Neutrophil (primary cell): ENCODE measurements around the gene KRTAP5-7.

Experiments
- H3K27ac ChIP-seq: fragments of 200-600 bp; sonication (generic); 2 replicates; pipeline ENCODE4 v1.5.1; 2016; ENCODE audit warnings: mild to moderate bottlenecking, moderate library complexity
- H3K27me3 ChIP-seq: fragments of 200-600 bp; sonication (generic); 2 replicates; pipeline ENCODE4 v1.6.0; 2016; ENCODE audit warnings: mild to moderate bottlenecking
- H3K36me3 ChIP-seq: fragments of 200-600 bp; sonication (generic); 2 replicates; pipeline ENCODE4 v1.5.1; 2017
- H3K4me1 ChIP-seq, 2 experiments: fragments of 200-600 bp in 1 of 2; sonication (generic) in 1 of 2; 1 replicate in 1 of 2; 2 replicates in 1 of 2; pipeline versions ENCODE4 v1.5.1 to v1.6.1; 2013 to 2016; ENCODE audit warnings: low read depth in 1 of 2, low read length in 1 of 2, mild to moderate bottlenecking in 1 of 2, moderate library complexity in 1 of 2; ENCODE audit not compliant: control insufficient read depth in 1 of 2, insufficient read depth in 1 of 2
- H3K4me3 ChIP-seq, 2 experiments: fragments of 200-600 bp in 1 of 2; sonication (generic) in 1 of 2; 1 replicate in 1 of 2; 2 replicates in 1 of 2; pipeline ENCODE4 v1.5.1; 2013 to 2016; ENCODE audit warnings: low read depth in 1 of 2, low read length in 1 of 2, mild to moderate bottlenecking in 1 of 2, moderate library complexity in 1 of 2
- H3K9me3 ChIP-seq: fragments of 200-600 bp; sonication (generic); 2 replicates; pipeline ENCODE4 v1.5.1; 2016
- TF ChIP-seq, protein P1 (sequence below): fragments of 200-600 bp; sonication (generic); IDR thresholded peaks from 2 replicates; pipeline ENCODE4 v1.5.1; 2016; ENCODE audit warnings: antibody characterized with exemption

Gene KRTAP5-7

GRCh38 chr11:71482746-71483364, 44.2 kb upstream of the KRTAP5-7 start:
- Histone ChIP-seq H3K27ac (no peak overlapping the region), H3K27me3 (no peaks in the 10 kb centered on the region), H3K9me3 (no peaks in the 10 kb centered on the region), H3K4me1 (peaks cover 6 to 9% of the 10 kb centered on the region in 2 experiments), H3K4me3 (no peak overlapping the region), H3K36me3 (peaks cover 97% of the 10 kb centered on the region)
- TF ChIP-seq, protein P1, sequence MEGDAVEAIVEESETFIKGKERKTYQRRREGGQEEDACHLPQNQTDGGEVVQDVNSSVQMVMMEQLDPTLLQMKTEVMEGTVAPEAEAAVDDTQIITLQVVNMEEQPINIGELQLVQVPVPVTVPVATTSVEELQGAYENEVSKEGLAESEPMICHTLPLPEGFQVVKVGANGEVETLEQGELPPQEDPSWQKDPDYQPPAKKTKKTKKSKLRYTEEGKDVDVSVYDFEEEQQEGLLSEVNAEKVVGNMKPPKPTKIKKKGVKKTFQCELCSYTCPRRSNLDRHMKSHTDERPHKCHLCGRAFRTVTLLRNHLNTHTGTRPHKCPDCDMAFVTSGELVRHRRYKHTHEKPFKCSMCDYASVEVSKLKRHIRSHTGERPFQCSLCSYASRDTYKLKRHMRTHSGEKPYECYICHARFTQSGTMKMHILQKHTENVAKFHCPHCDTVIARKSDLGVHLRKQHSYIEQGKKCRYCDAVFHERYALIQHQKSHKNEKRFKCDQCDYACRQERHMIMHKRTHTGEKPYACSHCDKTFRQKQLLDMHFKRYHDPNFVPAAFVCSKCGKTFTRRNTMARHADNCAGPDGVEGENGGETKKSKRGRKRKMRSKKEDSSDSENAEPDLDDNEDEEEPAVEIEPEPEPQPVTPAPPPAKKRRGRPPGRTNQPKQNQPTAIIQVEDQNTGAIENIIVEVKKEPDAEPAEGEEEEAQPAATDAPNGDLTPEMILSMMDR = no peak

- H3K36me3 ChIP-seq = peaks cover 97% of the 10 kb centered on the region
Measured at GRCh38 chr11:71483692-71484091, 43.4 kb upstream of the KRTAP5-7 start.

DNA sequence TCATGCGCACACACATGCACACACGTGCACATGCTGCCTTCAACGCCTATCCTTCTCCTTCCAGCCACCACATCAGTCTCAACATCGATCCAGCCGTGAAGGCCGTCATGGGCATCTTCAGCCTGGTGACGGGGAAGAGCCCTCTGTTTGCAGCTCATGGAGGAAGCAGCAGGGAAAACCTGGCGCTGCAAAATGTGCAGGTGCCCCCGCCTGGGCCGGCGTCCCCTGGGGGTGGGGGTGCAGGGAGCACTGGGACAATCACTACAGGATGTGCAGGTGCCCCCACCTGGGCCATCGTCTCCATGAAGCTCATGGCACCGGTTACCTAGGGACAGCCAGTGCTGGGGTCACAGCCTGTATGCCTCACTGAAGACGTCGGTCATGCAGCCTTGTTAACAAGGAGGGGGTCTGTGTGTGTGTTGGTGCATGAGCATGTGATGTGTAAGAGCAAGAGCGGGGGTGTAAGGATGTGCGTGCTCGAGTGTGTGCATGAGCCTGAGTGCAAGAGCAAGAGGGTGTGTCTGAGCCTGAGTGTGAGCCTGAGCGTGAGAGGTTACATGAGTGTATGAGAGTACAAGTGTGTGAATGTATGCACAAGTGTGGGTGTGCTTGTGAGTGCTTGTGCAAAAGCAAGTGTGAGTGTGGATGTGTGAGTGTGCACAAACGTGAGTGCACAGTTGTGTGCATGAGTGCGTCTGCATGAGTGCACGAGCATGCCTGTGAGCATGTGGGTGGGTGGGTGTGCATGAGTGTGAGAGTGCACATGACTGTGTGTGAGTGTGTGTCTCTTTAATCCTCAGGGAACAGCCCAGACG, 42.6 kb upstream of the KRTAP5-7 start:
- Histone ChIP-seq H3K36me3 (peaks cover 97% of the 10 kb centered on the region), H3K4me1 (no peaks in the 10 kb centered on the region), H3K9me3 (no peaks in the 10 kb centered on the region), H3K27ac (no peak overlapping the region), H3K27me3 (no peaks in the 10 kb centered on the region), H3K4me3 (no peak overlapping the region)
- TF ChIP-seq, protein P1 = no peak

More at GRCh38 chr11:71483692-71484091, 43.4 kb upstream of the KRTAP5-7 start:
- TF ChIP-seq, protein P1 = no peak
- no peak overlapping the region for H3K4me3 ChIP-seq
- H3K4me1 ChIP-seq = peaks cover 0 to 1% of the 10 kb centered on the region in 2 experiments
- no peaks in the 10 kb centered on the region for H3K27me3 ChIP-seq
- H3K9me3 ChIP-seq = no peaks in the 10 kb centered on the region
- H3K27ac ChIP-seq = no peak overlapping the region

DNA sequence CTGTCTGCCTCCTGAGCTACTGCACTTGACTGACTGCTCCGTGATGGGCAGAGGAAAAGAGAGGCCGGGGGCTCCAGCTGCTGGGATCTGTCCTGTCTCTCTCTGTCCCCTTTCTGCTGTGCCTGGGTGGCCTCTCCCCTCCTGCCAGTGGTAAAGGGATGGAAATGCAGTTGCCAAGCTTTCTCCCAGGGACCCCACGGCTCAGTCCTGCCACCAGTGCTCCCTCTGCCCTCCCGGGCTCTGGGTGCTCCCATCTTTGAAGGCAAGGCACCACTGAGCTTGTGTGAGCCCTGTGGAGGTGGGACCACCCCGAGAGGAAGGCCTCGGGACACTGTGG, 42.0 kb upstream of the KRTAP5-7 start:
- Histone ChIP-seq H3K4me1 (no peaks in the 10 kb centered on the region), H3K27me3 (no peaks in the 10 kb centered on the region), H3K27ac (no peak overlapping the region), H3K4me3 (no peak overlapping the region), H3K9me3 (no peaks in the 10 kb centered on the region), H3K36me3 (peaks cover 97% of the 10 kb centered on the region)
- TF ChIP-seq, protein P1 = no peak

DNA sequence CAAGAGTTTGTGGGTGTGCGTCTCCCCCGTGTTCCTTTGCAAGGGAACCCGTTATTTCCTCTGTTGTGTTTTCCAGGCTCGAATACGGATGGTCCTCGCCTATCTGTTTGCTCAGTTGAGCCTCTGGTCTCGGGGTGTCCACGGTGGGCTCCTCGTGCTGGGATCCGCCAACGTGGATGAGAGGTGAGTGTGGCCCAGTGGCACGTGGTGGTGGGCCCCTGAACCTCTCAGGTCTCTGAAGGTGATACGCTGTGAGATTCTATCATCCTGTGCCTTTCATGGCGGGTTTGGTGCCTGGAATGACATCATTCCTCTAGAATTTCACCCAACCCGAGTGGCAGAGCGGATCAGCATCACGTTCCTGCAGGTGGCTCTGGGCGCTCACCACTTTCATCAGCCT, 41.6 kb upstream of the KRTAP5-7 start:
- H3K36me3 ChIP-seq = peaks cover 97% of the 10 kb centered on the region

More for the DNA sequence above, 41.6 kb upstream of the KRTAP5-7 start:
- Histone ChIP-seq H3K9me3 (no peaks in the 10 kb centered on the region), H3K4me1 (no peaks in the 10 kb centered on the region), H3K27me3 (no peaks in the 10 kb centered on the region), H3K27ac (no peak overlapping the region), H3K4me3 (no peak overlapping the region)
- TF ChIP-seq, protein P1 = no peak
